GM12878 (cell line): ENCODE data around the gene ERBB3. TPM values are rescaled to one million over a fixed set of nuclear protein-coding genes. Genes with fewer than 3 reads are reported as not detected.
A peak's percentile ranks its signal among the peaks of the same experiment; 100 is the strongest.

Experiments used
- ATAC-seq: fragments of 200-7000 bp; cut with Tn5 transposase; 3 replicates; pipeline ENCODE4 v1.9.1; 2020; ENCODE audit warnings: mild to moderate bottlenecking, moderate library complexity
- BruUV-seq: library from RNA; stranded (reverse); fragments of 400-500 nt; replicated peaks from 2 replicates; lab custom pipeline; 2021; lab: Mats Ljungman, UMichigan
- CTCF ChIA-PET: fragments of 300-600 bp; sonication (Branson Sonifier 250); formaldehyde crosslinking; extraction: SDS; loops from one replicate; lab custom pipeline; 2021; ENCODE audit warnings: inconsistent platforms; lab: Yijun Ruan, JAX
- POLR2A ChIA-PET: fragments of 350-600 bp; formaldehyde crosslinking; extraction: SDS; loops from one replicate; lab custom pipeline; 2021; ENCODE audit warnings: inconsistent platforms; lab: Charles Lee
- RAD21 ChIA-PET: fragments of 300-600 bp; sonication (Branson Sonifier 250); formaldehyde crosslinking; loops from one replicate; lab custom pipeline; 2023; ENCODE audit warnings: antibody characterized with exemption; ENCODE audit not compliant: unreplicated experiment; lab: Charles Lee
- SMC1A ChIA-PET: fragments of 300-600 bp; sonication (Branson Sonifier 250); formaldehyde crosslinking; loops from one replicate; lab custom pipeline; 2023; ENCODE audit not compliant: unreplicated experiment, uncharacterized antibody; lab: Charles Lee
- DNase-seq: peaks from one replicate; pipeline ENCODE4 v3.0.0-alpha.2; 2011; ENCODE audit warnings: low read depth, low spot score
- FAIRE-seq: peaks from 3 replicates; lab custom pipeline; 2011; peaks lifted over from hg19 to GRCh38; lab: Jason Lieb, UNC
- H2AFZ ChIP-seq: 2 replicates; pipeline ENCODE4 v1.6.0; 2011; ENCODE audit warnings: low read depth, low read length, control low read depth; ENCODE audit not compliant: control insufficient read depth
- H3K27ac ChIP-seq: 2 replicates; pipeline ENCODE4 v1.5.1; 2011; ENCODE audit warnings: control low read depth; ENCODE audit not compliant: control insufficient read depth, insufficient read depth
- H3K27me3 ChIP-seq, 2 experiments: replicated peaks in 1 of 2; 2 replicates each; pipeline versions ENCODE4 v1.6.0 to v1.6.1; 2011; ENCODE audit warnings: low read length in 1 of 2; ENCODE audit not compliant: control insufficient read depth in 2 of 2, insufficient read depth in 2 of 2
- H3K36me3 ChIP-seq, 2 experiments: 2 replicates each; pipeline ENCODE4 v1.5.1; 2011; ENCODE audit warnings: low read length in 1 of 2; ENCODE audit not compliant: control insufficient read depth in 2 of 2, insufficient read depth in 2 of 2
- H3K4me1 ChIP-seq: 2 replicates; pipeline ENCODE4 v1.6.1; 2011; ENCODE audit warnings: mild to moderate bottlenecking, low read length, moderate library complexity, mixed read lengths; ENCODE audit not compliant: control insufficient read depth, insufficient read depth
- H3K4me2 ChIP-seq: 2 replicates; pipeline ENCODE4 v1.6.0; 2011; ENCODE audit warnings: control low read depth; ENCODE audit not compliant: control insufficient read depth, insufficient read depth
- H3K4me3 ChIP-seq: fragments of 200-600 bp; sonication (generic); 2 replicates; pipeline ENCODE4 v1.5.1; 2016
- H3K79me2 ChIP-seq: 2 replicates; pipeline ENCODE4 v1.6.0; 2011; ENCODE audit warnings: low read length; ENCODE audit not compliant: control insufficient read depth, insufficient read depth
- H3K9ac ChIP-seq: 2 replicates; pipeline ENCODE4 v1.8.0; 2011; ENCODE audit warnings: low read length, control low read depth, mixed read lengths; ENCODE audit not compliant: control insufficient read depth, insufficient read depth
- H3K9me3 ChIP-seq: replicated peaks from 3 replicates; pipeline ENCODE4 v1.5.1; 2011; ENCODE audit warnings: mild to moderate bottlenecking, low read length; ENCODE audit not compliant: control insufficient read depth, insufficient read depth
- H4K20me1 ChIP-seq: 2 replicates; pipeline ENCODE4 v1.6.0; 2011; ENCODE audit not compliant: control insufficient read depth, insufficient read depth
- BHLHE40 ChIP-seq, 2 experiments: fragments of 450-650 bp in 1 of 2; IDR thresholded peaks; 2 replicates each; pipeline ENCODE4 v1.6.1; 2011 to 2017; ENCODE audit warnings: low read depth in 2 of 2, borderline replicate concordance in 1 of 2, improper control_type of control experiment in 1 of 2, low read length in 1 of 2, mild to moderate bottlenecking in 1 of 2
- CBX5 ChIP-seq: sonication (generic); IDR thresholded peaks from 2 replicates; pipeline ENCODE4 v1.6.1; 2016; ENCODE audit warnings: low read depth, moderate library complexity, mild to moderate bottlenecking, inconsistent platforms
- CHD1 ChIP-seq: IDR thresholded peaks from 2 replicates; pipeline ENCODE4 v1.6.1; 2012; ENCODE audit warnings: low read depth, low read length, improper control_type of control experiment
- DPF2 ChIP-seq: fragments of 450-650 bp; IDR thresholded peaks from 2 replicates; pipeline ENCODE4 v1.6.1; 2017; ENCODE audit warnings: mild to moderate bottlenecking
- E2F8 ChIP-seq: fragments of 450-650 bp; IDR thresholded peaks from 2 replicates; pipeline ENCODE4 v1.6.1; 2018; ENCODE audit warnings: mild to moderate bottlenecking, low read depth, moderate library complexity; ENCODE audit not compliant: partially characterized antibody
- EED ChIP-seq: sonication (generic); IDR thresholded peaks from 2 replicates; pipeline ENCODE4 v1.6.1; 2016; ENCODE audit warnings: antibody characterized with exemption, low read depth
- NFIC ChIP-seq: IDR thresholded peaks from 2 replicates; pipeline ENCODE4 v1.6.1; 2012; ENCODE audit warnings: low read depth, mild to moderate bottlenecking, inconsistent platforms, low read length, moderate library complexity
- PML ChIP-seq: IDR thresholded peaks from 2 replicates; pipeline ENCODE4 v1.6.1; 2012; ENCODE audit warnings: low read length, inconsistent platforms
- POLR2A ChIP-seq: IDR thresholded peaks from 2 replicates; pipeline ENCODE4 v1.6.1; 2011; ENCODE audit warnings: low read depth, mild to moderate bottlenecking, low read length
- SMAD5 ChIP-seq: IDR thresholded peaks from 2 replicates; pipeline ENCODE4 v1.6.1; 2016; ENCODE audit warnings: antibody characterized with exemption, low read depth
- SRF ChIP-seq, 2 experiments: IDR thresholded peaks; 2 replicates each; pipeline ENCODE4 v1.6.1; 2011; ENCODE audit warnings: low read depth in 2 of 2, low read length in 2 of 2, mild to moderate bottlenecking in 1 of 2, moderate library complexity in 1 of 2
- WGBS: methylation state at CpG from one replicate; pipeline ENCODE4 v1.1.6; 2016; ENCODE audit warnings: low lambda C conversion rate; ENCODE audit not compliant: insufficient replicate concordance, insufficient coverage; ENCODE audit errors: missing lambda C conversion rate; 5-methylcytosine and 5-hydroxymethylcytosine counted together
- in situ Hi-C: fragments of 300-500 bp; cut with MboI; formaldehyde crosslinking; loops from 9 replicates; pipeline ENCODE4 v1.14.3; 2018; ENCODE audit warnings: mixed read lengths
- intact Hi-C: fragments of 100-400 bp; cut with micrococcal nuclease; formaldehyde crosslinking; loops from one replicate; pipeline ENCODE4 v1.14.2; 2022; ENCODE audit not compliant: unreplicated experiment
- polyA plus RNA-seq, 11 experiments: library from polyadenylated mRNA; depleted of rRNA in 4 of 11; unstranded in 6 of 11; stranded (reverse) in 5 of 11; fragments of >200 nt; fragmentation: Nextera tagmentation in 4 of 11; fragmentation: Illumina TruSeq in 1 of 11; extraction: Ambion mirVana in 4 of 11; extraction: Trizol in 1 of 11; gene quantifications; 1 replicate in 1 of 11; 2 replicates in 10 of 11; pipeline versions ENCODE4 v1.2.1 to v1.2.3, GENCODE V29; 2011 to 2016; ENCODE audit warnings: inconsistent platforms in 2 of 11, missing spikeins in 2 of 11, low read depth in 1 of 11
- total RNA-seq, 4 experiments: library from RNA; depleted of rRNA in 3 of 4; stranded (reverse); fragments of >200 nt in 3 of 4; fragmentation: Illumina TruSeq in 1 of 4; extraction: Trizol in 1 of 4; gene quantifications; 2 replicates each; pipeline versions ENCODE4 v1.2.1 to v1.2.3, GENCODE V29; 2013 to 2021

The ERBB3 gene
- total and polyA plus RNA-seq, 10 of the 15 experiments (the other 5 are each of a cell fraction or from before 2014, with no cell fraction given), result 0.03 to 0.72 (median 0.04) TPM; not detected in 5

GRCh38 chr12:56046027-56046780 is 33.8 kb upstream of the ERBB3 start:
- DNase-seq, result no peak
- H3K27ac ChIP-seq, result no peak overlapping the region
- H3K9ac ChIP-seq, result no peak overlapping the region
- ChIA-PET RAD21 (interaction anchor here (0.6 to 2.6 kb wide), 7 partner anchors 50 to 308 kb away, joined by 3 to 12 read pairs (median 4); partner anchors contain the start of genes PA2G4, SMARCC2 and ZC3H10), SMC1A (interaction anchor here (1.0 to 2.0 kb wide), 4 partner anchors 59 to 211 kb away, joined by 3 to 6 read pairs (median 4); partner anchors contain the start of gene PA2G4), POLR2A (interaction anchor here (4.2 kb wide), 1 partner anchor 58 kb away, joined by 22 read pairs; the partner anchor contains the start of gene PA2G4), CTCF (interaction anchor here (0.8 to 4.5 kb wide), 13 partner anchors 17 to 308 kb away, joined by 3 to 12 read pairs (median 7); partner anchors contain the start of genes PA2G4, RAB5B, SMARCC2 and SUOX)
- in situ Hi-C loops, result loop anchor here (5.0 kb wide), 1 partner anchor 56 kb away; the partner anchor contains the start of gene PA2G4
- BruUV-seq, result no TSS peak
- no peaks in the 10 kb centered on the region for H3K27me3 ChIP-seq
- WGBS, result 68% methylated on average over 9 of the region's 9 CpGs
- H2AFZ ChIP-seq, result no peak overlapping the region
- H4K20me1 ChIP-seq, result no peaks in the 10 kb centered on the region
- ATAC-seq, result no peak
- H3K79me2 ChIP-seq, result peaks cover 22% of the 10 kb centered on the region
- no peak overlapping the region for H3K4me2 ChIP-seq
- H3K36me3 ChIP-seq, result peaks cover 5 to 19% of the 10 kb centered on the region in 2 experiments; a peak in 3 of 4 replicates
- no peak for FAIRE-seq
- intact Hi-C loops, result loop anchor here (2.0 to 5.0 kb wide), 2 partner anchors 36 to 73 kb away; partner anchors contain the start of genes ERBB3 and ZC3H10
- no peak overlapping the region for H3K4me3 ChIP-seq
- no peaks in the 10 kb centered on the region for H3K9me3 ChIP-seq
- TF ChIP-seq PML (no peak), EED (no peak), POLR2A (peak; percentile 33), SMAD5 (no peak), NFIC (0 out of 2 replicates have a peak, but pooled peaks have one; percentile 29)
- peaks cover 9% of the 10 kb centered on the region for H3K4me1 ChIP-seq

GRCh38 chr12:56053407-56053893 is 26.5 kb upstream of the ERBB3 start:
- SMC1A ChIA-PET, result no interaction called here
- WGBS, result 90% methylated on average over 6 of the region's 6 CpGs
- no peak for TF ChIP-seq CHD1
- TF ChIP-seq CBX5, result no peak
- TF ChIP-seq SRF (IDR thresholded peaks at IDR 0.05; ENCODE audit: low read depth in 2 of 2, low read length in 2 of 2), result no peak
- TF ChIP-seq BHLHE40 (IDR thresholded peaks at IDR 0.05; ENCODE audit: borderline replicate concordance in 1 of 2, low read depth in 2 of 2, low read length in 1 of 2), result no peak
- no peak for TF ChIP-seq E2F8
- no peak for TF ChIP-seq DPF2

More at GRCh38 chr12:56053407-56053893, 26.5 kb upstream of the ERBB3 start:
- H3K36me3 ChIP-seq, result no peaks in the 10 kb centered on the region
- no TSS peak for BruUV-seq
- FAIRE-seq, result no peak
- H3K27ac ChIP-seq, result no peak overlapping the region
- H4K20me1 ChIP-seq, result no peaks in the 10 kb centered on the region
- ChIA-PET RAD21 (no interaction called here), POLR2A (interaction anchor here (0.6 to 1.0 kb wide), 3 partner anchors 41 to 105 kb away, joined by 3 to 4 read pairs (median 4); partner anchors contain the start of genes MYL6 and PA2G4), CTCF (interaction anchor here (0.7 to 1.1 kb wide), 2 partner anchors 9 to 136 kb away, joined by 3 read pairs; partner anchors contain the start of gene SMARCC2)
- H3K79me2 ChIP-seq, result no peaks in the 10 kb centered on the region
- H3K4me1 ChIP-seq, result no peaks in the 10 kb centered on the region
- no peaks in the 10 kb centered on the region for H3K9me3 ChIP-seq
- H3K4me3 ChIP-seq, result no peak overlapping the region
- in situ Hi-C loops (no loop called here), intact Hi-C loops (no loop called here)
- H3K27me3 ChIP-seq, result no peaks in the 10 kb centered on the region
- DNase-seq, result no peak
- H3K9ac ChIP-seq, result no peak overlapping the region
- H3K4me2 ChIP-seq, result no peak overlapping the region
- ATAC-seq, result no peak
- H2AFZ ChIP-seq, result no peak overlapping the region
